Spinal cord (tissue), 10 donors: ENCODE results near the gene WFS1. TPM values are rescaled to one million over a fixed set of nuclear protein-coding genes. Genes with fewer than 3 reads are reported as not detected.

Experiments
- DNase-seq, 6 donors: peaks; one replicate each; pipeline versions ENCODE4 v3.0.0 to v3.0.0-alpha.2; 2013 to 2015; ENCODE audit warnings: low spot score in 6 of 6, low read depth in 4 of 6
- H3K27ac ChIP-seq: one replicate; pipeline ENCODE4 v1.5.1; 2013; ENCODE audit warnings: low read depth, low read length, control low read depth
- H3K27me3 ChIP-seq: one replicate; pipeline ENCODE4 v1.6.1; 2013; ENCODE audit warnings: low read length; ENCODE audit not compliant: control insufficient read depth, insufficient read depth
- H3K36me3 ChIP-seq: one replicate; pipeline ENCODE4 v1.6.1; 2013; ENCODE audit warnings: low read length; ENCODE audit not compliant: control insufficient read depth, insufficient read depth
- H3K4me1 ChIP-seq: one replicate; pipeline ENCODE4 v1.6.1; 2013; ENCODE audit warnings: low read length; ENCODE audit not compliant: control insufficient read depth, insufficient read depth
- H3K4me3 ChIP-seq: one replicate; pipeline ENCODE4 v1.5.1; 2013; ENCODE audit warnings: low read depth, low read length, control low read depth
- H3K9me3 ChIP-seq: one replicate; pipeline ENCODE4 v1.6.1; 2013; ENCODE audit warnings: low read length; ENCODE audit not compliant: control insufficient read depth, insufficient read depth
- WGBS: methylation state at CpG from one replicate; pipeline ENCODE4 v1.1.5; 2013; ENCODE audit warnings: missing lambda C conversion rate; ENCODE audit not compliant: insufficient coverage; 5-methylcytosine and 5-hydroxymethylcytosine counted together
- polyA plus RNA-seq, 2 donors: library from polyadenylated mRNA; unstranded; fragments of 120-200 nt; gene quantifications; one replicate each; pipeline ENCODE4 v1.2.1, GENCODE V29; 2013; ENCODE audit not compliant: insufficient read length in 2 of 2
- total RNA-seq, 2 donors: library from RNA; depleted of rRNA in 1 of 2; stranded (reverse); fragments of 120-200 nt in 1 of 2; fragments of >200 nt in 1 of 2; gene quantifications; one replicate each; pipeline versions ENCODE4 v1.2.3 to v1.2.4, GENCODE V29; 2013 to 2014
- donor health status: healthy.

The WFS1 gene
- total and polyA plus RNA-seq, 4 donors: 13.7 to 42.1 (median 29.9) TPM

GRCh38 chr4:6268650-6269615, 717 bp upstream of the WFS1 start:
- 24% methylated on average over 32 of the region's 32 CpGs for WGBS
- no peak for DNase-seq
- no peaks in the 10 kb centered on the region for H3K9me3 ChIP-seq

GRCh38 chr4:6270636-6271121, 1.0 kb downstream of the WFS1 start:
- H3K27ac ChIP-seq: no peak overlapping the region
- 28% methylated on average over 6 of the region's 8 CpGs for WGBS
- H3K4me3 ChIP-seq: peak overlapping the region; percentile 40
- H3K36me3 ChIP-seq: peaks cover 15% of the 10 kb centered on the region
- peaks cover 48% of the 10 kb centered on the region for H3K4me1 ChIP-seq
- no peaks in the 10 kb centered on the region for H3K9me3 ChIP-seq
- H3K27me3 ChIP-seq: no peaks in the 10 kb centered on the region
- DNase-seq: peak in 1 of 6 donors; percentile 29

More at GRCh38 chr4:6268650-6269615, 717 bp upstream of the WFS1 start:
- Histone ChIP-seq H3K4me3 (peak overlapping the region; percentile 59), H3K4me1 (peaks cover 40% of the 10 kb centered on the region), H3K27me3 (no peaks in the 10 kb centered on the region), H3K27ac (peak overlapping the region; percentile 65), H3K36me3 (peaks cover 15% of the 10 kb centered on the region)

GRCh38 chr4:6271206-6271605, 1.6 kb downstream of the WFS1 start:
- peaks cover 53% of the 10 kb centered on the region for H3K4me1 ChIP-seq
- H3K36me3 ChIP-seq: peaks cover 15% of the 10 kb centered on the region
- peak overlapping the region; percentile 40 for H3K4me3 ChIP-seq
- H3K27me3 ChIP-seq: no peaks in the 10 kb centered on the region
- WGBS: 74% methylated on average over 8 of the region's 9 CpGs
- DNase-seq: no peak
- no peaks in the 10 kb centered on the region for H3K9me3 ChIP-seq
- H3K27ac ChIP-seq: peak overlapping the region; percentile 1

- H3K27ac ChIP-seq: no peak overlapping the region
- no peaks in the 10 kb centered on the region for H3K27me3 ChIP-seq
- H3K36me3 ChIP-seq: peaks cover 15% of the 10 kb centered on the region
- H3K4me1 ChIP-seq: peaks cover 60% of the 10 kb centered on the region
- no peak overlapping the region for H3K4me3 ChIP-seq
- no peak for DNase-seq
- 80% methylated on average over 14 of the region's 15 CpGs for WGBS
- H3K9me3 ChIP-seq: no peaks in the 10 kb centered on the region
These were observed 2.2 kb downstream of the WFS1 start for GRCh38 chr4:6271701-6272465.

GRCh38 chr4:6272863-6273660, 3.4 kb downstream of the WFS1 start:
- peak in 1 of 6 donors; percentile 34 for DNase-seq
- Histone ChIP-seq H3K4me3 (no peak overlapping the region), H3K9me3 (no peaks in the 10 kb centered on the region), H3K36me3 (peaks cover 24% of the 10 kb centered on the region), H3K4me1 (peaks cover 66% of the 10 kb centered on the region), H3K27me3 (no peaks in the 10 kb centered on the region), H3K27ac (peak overlapping the region; percentile 53)
- 65% methylated on average over 15 of the region's 15 CpGs for WGBS

- H3K4me1 ChIP-seq: peaks cover 67% of the 10 kb centered on the region
- peaks cover 29% of the 10 kb centered on the region for H3K36me3 ChIP-seq
- no peak overlapping the region for H3K4me3 ChIP-seq
- peak overlapping the region; percentile 53 for H3K27ac ChIP-seq
- WGBS: 50% methylated on average over 1 of the region's 1 CpG
- no peaks in the 10 kb centered on the region for H3K27me3 ChIP-seq
- no peak for DNase-seq
- H3K9me3 ChIP-seq: no peaks in the 10 kb centered on the region
These were observed 4.0 kb downstream of the WFS1 start for GRCh38 chr4:6273661-6273990.

GRCh38 chr4:6275351-6275750, 5.7 kb downstream of the WFS1 start:
- Histone ChIP-seq H3K9me3 (no peaks in the 10 kb centered on the region), H3K36me3 (peaks cover 47% of the 10 kb centered on the region), H3K27ac (no peak overlapping the region), H3K27me3 (no peaks in the 10 kb centered on the region), H3K4me3 (no peak overlapping the region), H3K4me1 (peaks cover 58% of the 10 kb centered on the region)
- 77% methylated on average over 8 of the region's 10 CpGs for WGBS
- no peak for DNase-seq

GRCh38 chr4:6275898-6276806, 6.5 kb downstream of the WFS1 start:
- H3K36me3 ChIP-seq: peaks cover 55% of the 10 kb centered on the region
- 39% methylated on average over 19 of the region's 22 CpGs for WGBS
- peaks cover 50% of the 10 kb centered on the region for H3K4me1 ChIP-seq
- H3K4me3 ChIP-seq: no peak overlapping the region
- no peaks in the 10 kb centered on the region for H3K9me3 ChIP-seq
- H3K27me3 ChIP-seq: no peaks in the 10 kb centered on the region
- peak in 2 of 6 donors; percentile 22 to 41 for DNase-seq
- H3K27ac ChIP-seq: no peak overlapping the region
